Measurements from ENCODE around the gene PRRX2.

- no peak for TF ChIP-seq CTCF (IDR thresholded peaks at IDR 0.05; ENCODE audit: low read length)
- TF ChIP-seq EZH2 (IDR thresholded peaks at IDR 0.05; ENCODE audit: borderline replicate concordance, low read length): no peak
These were observed 39.4 kb downstream of the PRRX2 start for GRCh38 chr9:129704807-129705206.

All from OCI-LY1 (cell line).